ENCODE results near the gene PRDX6. TPM values are rescaled to one million over a fixed set of nuclear protein-coding genes. Genes with fewer than 3 reads are reported as not detected.

The PRDX6 gene, protein sequence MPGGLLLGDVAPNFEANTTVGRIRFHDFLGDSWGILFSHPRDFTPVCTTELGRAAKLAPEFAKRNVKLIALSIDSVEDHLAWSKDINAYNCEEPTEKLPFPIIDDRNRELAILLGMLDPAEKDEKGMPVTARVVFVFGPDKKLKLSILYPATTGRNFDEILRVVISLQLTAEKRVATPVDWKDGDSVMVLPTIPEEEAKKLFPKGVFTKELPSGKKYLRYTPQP
- 344 TPM for polyA plus RNA-seq (2013, experiment 1 of 4)
- polyA plus RNA-seq (2013, experiment 2 of 4) = 421 TPM
- 333 TPM for polyA plus RNA-seq (2013, experiment 3 of 4)
- polyA plus RNA-seq (2013, experiment 4 of 4) = 384 TPM

DNA sequence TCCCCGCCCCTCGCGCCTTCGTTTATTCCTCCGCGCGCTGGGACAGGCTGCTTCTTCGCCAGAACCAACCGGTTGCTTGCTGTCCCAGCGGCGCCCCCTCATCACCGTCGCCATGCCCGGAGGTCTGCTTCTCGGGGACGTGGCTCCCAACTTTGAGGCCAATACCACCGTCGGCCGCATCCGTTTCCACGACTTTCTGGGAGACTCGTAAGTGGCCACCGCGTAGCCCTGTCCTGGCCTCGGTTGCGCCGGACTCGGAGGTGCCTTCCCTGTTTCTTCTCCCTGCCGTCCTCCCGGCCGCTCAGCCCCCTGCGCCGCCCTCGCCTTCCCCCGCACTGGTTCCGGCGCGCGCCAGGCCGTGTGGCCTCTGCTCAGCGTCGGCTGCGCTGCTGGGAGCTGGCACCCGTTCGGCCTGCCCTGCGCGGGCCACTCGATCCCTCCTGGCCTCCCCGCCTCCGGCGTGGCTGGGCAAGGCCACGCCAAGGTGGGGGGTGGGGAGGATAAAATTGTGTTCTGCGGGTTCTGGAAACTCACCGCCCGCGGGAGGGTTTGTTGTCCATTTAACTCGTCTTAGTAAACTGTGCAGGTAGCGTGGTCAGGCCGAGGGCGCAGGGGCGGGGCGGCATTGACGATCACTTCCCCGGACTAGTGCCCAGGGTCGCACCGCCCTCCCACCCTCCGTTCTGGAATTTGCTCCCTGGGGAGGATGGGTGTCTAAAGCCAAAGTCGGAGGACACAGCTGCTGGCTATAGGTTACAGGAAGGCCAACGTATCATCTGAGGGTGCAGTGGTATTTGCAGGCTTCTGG, at the start of gene PRDX6:
Gene PRDX6, plus strand, starts transcription at position 50 of the 808 bp plus-strand sequence. Its CDS starts 63 bp downstream, at position 113.
- H3K36me3 ChIP-seq (ENCODE audit: control insufficient read depth, insufficient read depth, low read length) = peaks cover 22% of the 10 kb centered on the region
- no peaks in the 10 kb centered on the region for H3K27me3 ChIP-seq (ENCODE audit: control insufficient read depth, insufficient read depth, low read length, poor library complexity, severe bottlenecking)
- H3K9me3 ChIP-seq (ENCODE audit: control insufficient read depth, low read length) = no peaks in the 10 kb centered on the region
- peak within 1 kb of the TSS; percentile 92 for H3K27ac ChIP-seq (ENCODE audit: insufficient read depth, low read depth, low read length, poor library complexity, severe bottlenecking)
- H3K4me3 ChIP-seq (ENCODE audit: insufficient read depth, low read depth, low read length) = peak within 1 kb of the TSS; percentile 87
- WGBS, 2 experiments = 0% methylated on average over 69 of the region's 69 CpGs
- peaks cover 16% of the 10 kb centered on the region for H3K4me1 ChIP-seq (ENCODE audit: control insufficient read depth, insufficient read depth, low read length)

DNA sequence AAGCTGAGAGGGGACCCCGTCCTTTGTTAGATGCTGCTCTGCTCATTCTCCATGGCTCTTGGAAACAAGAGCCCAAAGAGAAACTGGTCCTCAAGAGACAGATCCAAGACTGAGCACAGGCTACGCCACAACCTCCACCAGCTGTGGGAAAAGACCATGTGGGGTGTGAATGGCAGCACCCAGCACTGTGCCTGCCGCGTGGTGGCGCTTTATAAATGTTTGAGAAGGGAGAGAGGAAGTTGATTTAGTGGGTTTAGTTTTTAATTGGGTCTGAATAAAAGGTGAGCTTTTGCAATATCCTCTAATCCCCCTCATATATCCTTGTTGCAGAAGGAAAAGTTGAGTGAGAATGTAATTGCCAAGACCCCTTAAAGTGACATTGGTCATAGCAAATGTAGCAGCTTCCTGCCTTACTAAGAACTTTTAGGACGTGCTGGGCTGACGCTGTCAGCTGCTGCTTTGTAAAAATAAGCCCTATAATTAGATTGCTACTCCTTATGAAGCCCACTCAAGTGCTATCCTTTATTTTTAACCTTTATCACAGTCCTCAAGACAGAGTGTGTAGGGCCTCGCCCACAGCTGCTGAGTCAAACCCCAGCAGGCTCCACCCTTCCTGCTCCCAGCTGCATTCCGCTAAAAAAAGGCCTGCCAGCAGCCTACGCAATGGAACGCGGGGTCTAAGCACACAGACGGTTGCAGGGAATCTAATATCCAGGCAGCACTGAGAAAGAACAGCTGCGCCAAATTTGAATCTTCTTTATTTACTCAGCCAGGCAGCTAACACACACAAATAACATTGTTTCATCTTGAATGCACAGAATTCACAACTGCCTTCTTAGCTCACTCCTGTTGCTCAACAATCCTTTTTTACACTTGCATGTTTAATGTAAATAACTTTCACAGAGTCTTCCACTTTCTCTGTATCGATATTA, 47.4 kb upstream of the PRDX6 start:
- peaks cover 19% of the 10 kb centered on the region for H3K4me1 ChIP-seq (ENCODE audit: control insufficient read depth, insufficient read depth, low read length)
- 32 to 35% methylated on average over 15 of the region's 15 CpGs for WGBS, 2 experiments
- H3K27ac ChIP-seq (ENCODE audit: insufficient read depth, low read depth, low read length, poor library complexity, severe bottlenecking) = peak overlapping the region; percentile 72

DNA sequence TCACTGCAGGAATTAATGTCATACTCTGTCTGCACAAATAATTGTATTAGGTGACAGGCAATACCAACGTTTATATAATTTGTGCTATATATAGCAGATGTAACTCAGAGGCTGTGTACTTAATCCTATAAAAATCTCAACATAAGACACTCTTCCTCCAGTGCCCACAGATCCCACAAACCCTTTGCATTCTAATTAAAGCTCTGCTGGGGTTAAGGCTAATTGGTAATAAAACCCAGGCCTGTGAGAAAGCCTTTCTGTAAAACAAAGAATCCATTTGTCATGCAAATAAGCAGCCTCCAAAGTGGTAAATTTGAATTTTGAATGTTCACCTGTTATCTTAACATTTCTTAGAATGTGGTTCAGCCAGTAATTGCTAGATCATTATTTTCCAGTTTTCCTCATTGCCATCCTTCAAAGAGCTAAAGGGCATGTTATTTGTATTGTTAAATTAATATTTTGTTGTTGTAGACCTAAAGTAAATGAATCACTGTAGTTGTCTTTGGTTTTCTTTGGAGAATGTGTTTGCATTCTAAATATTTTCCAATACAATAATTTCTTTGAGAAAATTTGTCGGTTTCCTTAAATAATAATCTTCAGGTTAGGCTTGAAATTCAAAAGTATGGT, 46.3 kb upstream of the PRDX6 start:
- 0% methylated on average over 1 of the region's 2 CpGs for WGBS, 2 experiments
- Histone ChIP-seq H3K9me3 (ENCODE audit: control insufficient read depth, low read length) (no peaks in the 10 kb centered on the region), H3K27ac (ENCODE audit: insufficient read depth, low read depth, low read length, poor library complexity, severe bottlenecking) (no peak overlapping the region), H3K36me3 (ENCODE audit: control insufficient read depth, insufficient read depth, low read length) (no peaks in the 10 kb centered on the region), H3K4me3 (ENCODE audit: insufficient read depth, low read depth, low read length) (no peak overlapping the region), H3K27me3 (ENCODE audit: control insufficient read depth, insufficient read depth, low read length, poor library complexity, severe bottlenecking) (no peaks in the 10 kb centered on the region), H3K4me1 (ENCODE audit: control insufficient read depth, insufficient read depth, low read length) (peaks cover 19% of the 10 kb centered on the region)

More for the DNA sequence above, 47.4 kb upstream of the PRDX6 start:
- H3K9me3 ChIP-seq (ENCODE audit: control insufficient read depth, low read length) = no peaks in the 10 kb centered on the region
- no peaks in the 10 kb centered on the region for H3K36me3 ChIP-seq (ENCODE audit: control insufficient read depth, insufficient read depth, low read length)
- no peak overlapping the region for H3K4me3 ChIP-seq (ENCODE audit: insufficient read depth, low read depth, low read length)
- H3K27me3 ChIP-seq (ENCODE audit: control insufficient read depth, insufficient read depth, low read length, poor library complexity, severe bottlenecking) = no peaks in the 10 kb centered on the region

DNA sequence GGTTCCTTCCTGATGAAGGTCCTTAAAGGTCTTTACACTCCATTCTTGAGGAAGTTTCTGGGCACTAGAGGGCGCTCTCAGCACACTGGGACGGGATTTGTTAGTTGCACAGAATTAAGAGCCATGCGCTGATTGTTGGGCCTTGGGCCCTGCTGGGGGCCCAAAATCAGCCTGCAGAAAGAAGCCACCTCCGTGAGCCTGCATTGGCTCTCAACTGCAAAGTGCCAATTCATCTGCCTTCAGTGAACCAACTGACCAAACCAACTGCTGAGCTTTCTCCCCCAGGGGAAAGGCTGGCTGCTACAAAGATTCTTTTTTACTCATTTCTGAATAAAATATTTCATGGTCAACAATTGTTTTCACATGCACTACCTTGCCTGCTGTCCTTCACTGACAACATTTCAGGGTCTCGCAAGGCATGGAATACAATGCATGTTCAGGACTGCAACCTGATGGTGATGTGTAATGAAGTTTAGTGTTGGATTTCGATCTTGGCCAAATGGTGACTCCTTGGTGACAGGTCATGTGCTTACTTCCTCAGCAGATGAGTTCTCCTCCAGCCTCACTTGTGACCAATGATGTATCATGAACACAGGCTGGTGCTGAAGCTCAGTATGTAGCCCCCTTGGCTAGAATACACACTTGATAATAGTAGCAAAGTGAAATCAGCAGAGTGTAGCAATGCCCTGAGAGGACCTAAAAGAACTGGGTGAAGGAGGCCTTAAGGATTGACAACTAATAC, 45.7 kb upstream of the PRDX6 start:
- Histone ChIP-seq H3K27me3 (ENCODE audit: control insufficient read depth, insufficient read depth, low read length, poor library complexity, severe bottlenecking) (no peaks in the 10 kb centered on the region), H3K27ac (ENCODE audit: insufficient read depth, low read depth, low read length, poor library complexity, severe bottlenecking) (no peak overlapping the region), H3K9me3 (ENCODE audit: control insufficient read depth, low read length) (no peaks in the 10 kb centered on the region), H3K36me3 (ENCODE audit: control insufficient read depth, insufficient read depth, low read length) (no peaks in the 10 kb centered on the region), H3K4me1 (ENCODE audit: control insufficient read depth, insufficient read depth, low read length) (peaks cover 19% of the 10 kb centered on the region), H3K4me3 (ENCODE audit: insufficient read depth, low read depth, low read length) (no peak overlapping the region)
- WGBS, 2 experiments = 33 to 34% methylated on average over 6 of the region's 6 CpGs

DNA sequence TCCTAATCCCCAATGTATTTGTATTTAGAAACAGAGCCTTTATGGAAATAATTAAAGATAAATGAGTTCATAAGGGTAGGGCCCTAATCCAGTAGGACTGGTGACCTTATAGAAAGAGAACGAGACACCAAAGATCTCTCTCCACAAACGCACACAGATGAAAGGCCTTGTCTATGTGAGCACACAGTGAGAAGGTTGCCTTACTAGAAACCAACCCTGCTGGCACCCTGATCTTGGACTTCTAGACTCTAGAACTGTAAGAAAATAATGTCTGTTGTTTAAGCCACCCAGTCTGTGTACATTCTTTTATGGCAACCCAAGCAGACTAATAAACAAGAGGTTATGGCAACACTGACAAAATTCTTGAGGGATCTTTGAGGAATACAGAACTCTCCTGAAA, 44.8 kb upstream of the PRDX6 start:
- Histone ChIP-seq H3K36me3 (ENCODE audit: control insufficient read depth, insufficient read depth, low read length) (no peaks in the 10 kb centered on the region), H3K27me3 (ENCODE audit: control insufficient read depth, insufficient read depth, low read length, poor library complexity, severe bottlenecking) (no peaks in the 10 kb centered on the region), H3K4me1 (ENCODE audit: control insufficient read depth, insufficient read depth, low read length) (peaks cover 19% of the 10 kb centered on the region), H3K9me3 (ENCODE audit: control insufficient read depth, low read length) (no peaks in the 10 kb centered on the region), H3K27ac (ENCODE audit: insufficient read depth, low read depth, low read length, poor library complexity, severe bottlenecking) (no peak overlapping the region), H3K4me3 (ENCODE audit: insufficient read depth, low read depth, low read length) (no peak overlapping the region)
- 98 to 100% methylated on average over 2 of the region's 2 CpGs for WGBS, 2 experiments

DNA sequence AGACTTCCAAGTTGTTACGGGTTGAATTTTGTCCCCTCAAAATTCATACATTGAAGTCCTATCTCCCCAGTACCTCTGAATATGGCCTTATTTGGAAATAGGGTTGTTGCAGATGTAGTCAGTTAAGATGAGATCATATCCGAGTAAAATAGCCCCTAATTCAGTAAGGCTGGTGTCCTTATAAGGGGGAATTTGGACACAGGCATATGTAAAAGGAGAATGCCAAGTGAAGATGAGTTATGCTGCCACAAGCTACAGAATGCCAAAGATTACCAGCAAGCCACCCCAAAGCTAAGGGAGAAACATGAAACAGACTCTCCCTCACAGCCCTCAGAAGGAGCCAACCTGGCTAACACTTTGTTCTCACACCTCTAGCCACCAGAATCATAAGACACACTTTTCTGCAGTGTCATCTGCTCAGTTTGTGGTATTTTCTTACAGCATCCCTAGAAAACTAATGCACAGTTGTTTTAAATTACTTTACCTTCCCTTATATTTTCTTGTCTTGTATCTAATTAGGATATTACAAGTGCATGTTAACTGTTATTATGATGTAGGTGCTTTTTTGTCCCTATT, 43.3 kb upstream of the PRDX6 start:
- 94 to 98% methylated on average over 2 of the region's 2 CpGs for WGBS, 2 experiments
- Histone ChIP-seq H3K27me3 (ENCODE audit: control insufficient read depth, insufficient read depth, low read length, poor library complexity, severe bottlenecking) (no peaks in the 10 kb centered on the region), H3K4me1 (ENCODE audit: control insufficient read depth, insufficient read depth, low read length) (peaks cover 19% of the 10 kb centered on the region), H3K27ac (ENCODE audit: insufficient read depth, low read depth, low read length, poor library complexity, severe bottlenecking) (no peak overlapping the region), H3K36me3 (ENCODE audit: control insufficient read depth, insufficient read depth, low read length) (no peaks in the 10 kb centered on the region), H3K9me3 (ENCODE audit: control insufficient read depth, low read length) (no peaks in the 10 kb centered on the region), H3K4me3 (ENCODE audit: insufficient read depth, low read depth, low read length) (no peak overlapping the region)

DNA sequence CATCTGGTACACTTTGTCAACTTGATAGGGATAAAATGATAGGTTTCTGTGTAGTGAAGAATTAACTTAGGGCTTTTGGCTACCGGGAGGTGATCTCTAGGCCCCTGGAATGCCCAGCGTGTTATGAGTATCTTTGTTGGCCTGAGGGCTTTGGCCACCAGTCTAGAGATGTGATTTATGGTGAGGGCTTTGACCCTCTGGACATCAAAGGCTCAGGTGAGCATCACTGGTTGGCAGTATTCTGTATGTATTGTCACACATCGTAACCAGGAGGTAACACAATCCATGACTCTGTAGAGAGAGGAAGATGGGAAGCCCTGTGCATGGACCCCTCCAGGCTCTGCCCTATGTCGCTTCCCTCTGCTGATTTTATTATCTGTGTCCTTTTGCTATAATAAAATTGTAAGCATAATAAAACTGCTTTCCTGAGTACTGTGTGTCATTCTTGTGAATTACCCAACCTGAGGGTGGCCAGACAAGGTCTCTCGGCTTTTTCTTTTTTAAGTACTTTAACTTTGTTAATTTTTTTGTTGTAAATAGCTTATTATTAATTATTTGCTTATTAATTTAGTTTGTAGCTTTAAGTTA, 40.2 kb upstream of the PRDX6 start:
- WGBS, 2 experiments = 98 to 100% methylated on average over 3 to 4 of the region's 5 CpGs
- H3K4me3 ChIP-seq (ENCODE audit: insufficient read depth, low read depth, low read length) = no peak overlapping the region
- H3K4me1 ChIP-seq (ENCODE audit: control insufficient read depth, insufficient read depth, low read length) = no peaks in the 10 kb centered on the region
- H3K27ac ChIP-seq (ENCODE audit: insufficient read depth, low read depth, low read length, poor library complexity, severe bottlenecking) = no peak overlapping the region
- no peaks in the 10 kb centered on the region for H3K36me3 ChIP-seq (ENCODE audit: control insufficient read depth, insufficient read depth, low read length)
- no peaks in the 10 kb centered on the region for H3K9me3 ChIP-seq (ENCODE audit: control insufficient read depth, low read length)
- no peaks in the 10 kb centered on the region for H3K27me3 ChIP-seq (ENCODE audit: control insufficient read depth, insufficient read depth, low read length, poor library complexity, severe bottlenecking)

DNA sequence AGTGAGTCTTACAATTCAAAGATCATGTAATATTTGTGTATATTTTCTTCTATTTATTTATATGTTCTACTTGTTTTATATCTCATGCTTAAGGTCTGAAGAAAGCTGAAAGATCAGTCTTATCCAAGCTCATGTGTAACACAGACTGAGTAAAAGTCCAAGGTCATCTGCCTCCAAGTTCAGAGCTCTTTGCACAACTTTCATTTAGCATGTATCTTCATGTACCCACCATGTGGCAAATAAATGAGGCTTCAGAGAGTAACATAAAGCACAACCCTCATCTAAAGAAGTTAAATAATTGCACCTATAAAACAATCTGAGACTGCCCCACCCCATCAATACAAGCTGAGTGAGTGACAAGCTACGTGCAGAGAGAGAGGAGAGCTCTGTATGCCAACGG, 38.5 kb upstream of the PRDX6 start:
- 33 to 54% methylated on average over 2 of the region's 2 CpGs for WGBS, 2 experiments
- Histone ChIP-seq H3K27me3 (ENCODE audit: control insufficient read depth, insufficient read depth, low read length, poor library complexity, severe bottlenecking) (no peaks in the 10 kb centered on the region), H3K9me3 (ENCODE audit: control insufficient read depth, low read length) (no peaks in the 10 kb centered on the region)

More for the DNA sequence above, 38.5 kb upstream of the PRDX6 start:
- no peak overlapping the region for H3K27ac ChIP-seq (ENCODE audit: insufficient read depth, low read depth, low read length, poor library complexity, severe bottlenecking)
- no peaks in the 10 kb centered on the region for H3K36me3 ChIP-seq (ENCODE audit: control insufficient read depth, insufficient read depth, low read length)
- no peak overlapping the region for H3K4me3 ChIP-seq (ENCODE audit: insufficient read depth, low read depth, low read length)
- H3K4me1 ChIP-seq (ENCODE audit: control insufficient read depth, insufficient read depth, low read length) = no peaks in the 10 kb centered on the region

Measured in ectodermal cell (in vitro differentiated cells).